Central memory CD8-positive, alpha-beta T cell (primary cell): ENCODE results near the gene PCK2.

Experiments
- ATAC-seq: fragments of 150-1000 bp; cut with Tn5 transposase; replicated peaks from 2 replicates; pipeline ENCODE4 v1.10.0; 2022; ENCODE audit warnings: mild to moderate bottlenecking, moderate FRiP score, moderate number of reproducible peaks; ENCODE audit not compliant: poor library complexity, severe bottlenecking; ENCODE audit errors: extremely low read depth
- DNase-seq, 2 donors: peaks; one replicate each; pipeline ENCODE4 v3.0.0; 2021; ENCODE audit warnings: low spot score in 2 of 2
- H3K27ac Mint-ChIP-seq: one replicate; pipeline ENCODE4 v1.8.0; 2022; ENCODE audit warnings: low read depth, mild to moderate bottlenecking, moderate library complexity, mixed read lengths
- H3K27me3 Mint-ChIP-seq: one replicate; pipeline ENCODE4 v1.8.0; 2022; ENCODE audit warnings: mixed read lengths
- H3K36me3 Mint-ChIP-seq: one replicate; pipeline ENCODE4 v1.8.0; 2022; ENCODE audit warnings: mild to moderate bottlenecking, moderate library complexity, mixed read lengths; ENCODE audit not compliant: insufficient read depth
- H3K4me1 Mint-ChIP-seq: one replicate; pipeline ENCODE4 v1.8.0; 2022; ENCODE audit warnings: mixed read lengths
- H3K4me3 Mint-ChIP-seq: one replicate; pipeline ENCODE4 v1.8.0; 2022; ENCODE audit warnings: mild to moderate bottlenecking, moderate library complexity, mixed read lengths
- H3K9me3 Mint-ChIP-seq: one replicate; pipeline ENCODE4 v1.8.0; 2022; ENCODE audit warnings: mixed read lengths

The PCK2 gene

DNA sequence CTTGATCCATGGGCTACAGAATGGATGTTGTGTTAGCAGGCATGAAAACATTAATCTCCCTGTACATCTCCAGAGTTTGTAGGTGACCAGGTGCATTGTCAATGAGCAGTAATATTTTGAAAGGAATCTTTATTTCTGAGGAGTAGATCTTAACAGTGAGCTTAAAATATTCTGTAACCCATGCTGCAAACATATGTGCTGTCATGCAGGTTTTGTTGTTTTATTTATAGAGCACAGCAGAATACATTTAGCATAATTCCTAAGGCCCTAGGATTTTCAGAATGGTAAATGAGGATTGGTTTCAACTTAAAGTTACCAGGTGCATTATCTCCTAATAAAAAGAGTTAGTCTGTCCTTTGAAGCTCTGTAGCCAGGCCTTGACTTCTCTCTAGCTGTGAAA lies 32.8 kb downstream of the PCK2 start:
- Mint-ChIP-seq H3K36me3 (peaks cover 17% of the 10 kb centered on the region), H3K9me3 (no peaks in the 10 kb centered on the region), H3K27ac (no peak overlapping the region), H3K27me3 (no peaks in the 10 kb centered on the region), H3K4me1 (peaks cover 3% of the 10 kb centered on the region), H3K4me3 (no peak overlapping the region)
- no peak for ATAC-seq
- no peak for DNase-seq

GRCh38 chr14:24127673-24128072 lies 33.6 kb downstream of the PCK2 start:
- DNase-seq (no peak), ATAC-seq (no peak)
- H3K4me1 Mint-ChIP-seq: peaks cover 11% of the 10 kb centered on the region

DNA sequence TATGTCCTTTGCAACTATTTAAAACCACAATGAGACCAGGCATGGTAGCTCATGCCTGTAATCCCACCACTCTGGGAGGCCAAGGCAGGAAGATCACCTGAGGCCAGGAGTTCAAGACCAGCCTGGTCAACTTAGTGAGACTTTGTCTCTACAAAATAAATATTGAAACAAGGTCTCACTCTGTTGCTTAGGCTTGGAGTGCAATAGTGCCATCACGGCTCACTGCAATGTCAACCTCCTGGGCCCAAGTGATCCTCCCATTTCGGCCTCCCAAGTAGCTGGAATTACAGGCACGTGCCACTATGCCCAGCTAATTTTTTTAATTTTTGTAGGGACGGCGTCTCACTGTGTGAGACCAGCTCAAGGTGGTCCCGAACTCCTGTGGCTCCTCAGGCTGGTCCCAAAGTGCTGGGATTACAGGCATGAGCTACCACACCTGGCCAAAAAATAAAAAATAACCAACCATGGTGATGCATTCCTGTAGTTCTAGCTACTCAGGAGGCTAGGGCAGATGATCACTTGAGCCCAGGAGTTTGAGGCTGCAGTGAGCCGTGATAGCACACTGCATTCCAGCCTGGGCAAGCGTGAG lies 35.4 kb downstream of the PCK2 start:
- Mint-ChIP-seq H3K36me3 (peaks cover 3% of the 10 kb centered on the region), H3K4me3 (no peak overlapping the region), H3K9me3 (no peaks in the 10 kb centered on the region), H3K4me1 (peaks cover 14% of the 10 kb centered on the region), H3K27ac (no peak overlapping the region), H3K27me3 (no peaks in the 10 kb centered on the region)
- DNase-seq: no peak
- ATAC-seq: no peak

More at GRCh38 chr14:24127673-24128072, 33.6 kb downstream of the PCK2 start:
- no peak overlapping the region for H3K27ac Mint-ChIP-seq
- no peak overlapping the region for H3K4me3 Mint-ChIP-seq
- no peaks in the 10 kb centered on the region for H3K27me3 Mint-ChIP-seq
- H3K9me3 Mint-ChIP-seq: no peaks in the 10 kb centered on the region
- peaks cover 10% of the 10 kb centered on the region for H3K36me3 Mint-ChIP-seq

GRCh38 chr14:24130380-24130716 lies 36.2 kb downstream of the PCK2 start, which contains the start of gene FITM1:
TSS of gene FITM1 (plus strand) at chr14:24130659. CDS start at chr14:24131564, 905 bp downstream.
- ATAC-seq (no peak), DNase-seq (no peak)
- H3K27ac Mint-ChIP-seq: no peak within 1 kb of the TSS
- H3K4me3 Mint-ChIP-seq: no peak within 1 kb of the TSS
- no peaks in the 10 kb centered on the region for H3K9me3 Mint-ChIP-seq
- H3K4me1 Mint-ChIP-seq: peaks cover 20% of the 10 kb centered on the region
- H3K36me3 Mint-ChIP-seq: peaks cover 3% of the 10 kb centered on the region
- H3K27me3 Mint-ChIP-seq: no peaks in the 10 kb centered on the region

GRCh38 chr14:24130717-24131548 lies 36.8 kb downstream of the PCK2 start:
- no peak overlapping the region for H3K4me3 Mint-ChIP-seq
- peaks cover 3% of the 10 kb centered on the region for H3K36me3 Mint-ChIP-seq
- DNase-seq: no peak
- no peaks in the 10 kb centered on the region for H3K27me3 Mint-ChIP-seq
- peaks cover 25% of the 10 kb centered on the region for H3K4me1 Mint-ChIP-seq
- H3K9me3 Mint-ChIP-seq: no peaks in the 10 kb centered on the region
- ATAC-seq: no peak
- H3K27ac Mint-ChIP-seq: no peak overlapping the region

DNA sequence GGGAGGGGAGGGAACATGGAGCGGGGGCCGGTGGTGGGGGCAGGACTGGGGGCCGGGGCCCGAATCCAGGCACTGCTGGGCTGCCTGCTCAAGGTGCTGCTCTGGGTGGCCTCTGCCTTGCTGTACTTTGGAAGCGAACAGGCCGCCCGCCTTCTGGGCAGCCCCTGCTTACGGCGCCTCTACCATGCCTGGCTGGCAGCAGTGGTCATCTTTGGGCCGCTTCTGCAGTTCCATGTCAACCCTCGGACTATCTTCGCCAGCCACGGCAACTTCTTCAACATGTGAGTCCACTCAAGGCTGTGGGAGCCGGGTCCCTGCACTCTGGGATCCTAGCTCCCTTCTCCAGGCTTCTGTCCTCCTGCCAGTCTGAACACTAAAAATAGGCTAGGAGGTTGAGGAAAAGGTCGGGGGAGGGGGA lies 37.4 kb downstream of the PCK2 start:
- no peak overlapping the region for H3K4me3 Mint-ChIP-seq
- no peak for ATAC-seq
- no peak for DNase-seq
- peaks cover 26% of the 10 kb centered on the region for H3K4me1 Mint-ChIP-seq
- no peaks in the 10 kb centered on the region for H3K9me3 Mint-ChIP-seq
- H3K36me3 Mint-ChIP-seq: peaks cover 3% of the 10 kb centered on the region
- H3K27me3 Mint-ChIP-seq: no peaks in the 10 kb centered on the region
- H3K27ac Mint-ChIP-seq: no peak overlapping the region

- Mint-ChIP-seq H3K27me3 (no peaks in the 10 kb centered on the region), H3K36me3 (peaks cover 9% of the 10 kb centered on the region), H3K4me1 (peaks cover 32% of the 10 kb centered on the region), H3K4me3 (peak overlapping the region; percentile 41), H3K27ac (no peak overlapping the region), H3K9me3 (no peaks in the 10 kb centered on the region)
- DNase-seq: no peak
- no peak for ATAC-seq
Measured at GRCh38 chr14:24132061-24132685, 38.1 kb downstream of the PCK2 start.

GRCh38 chr14:24132976-24133375 lies 38.9 kb downstream of the PCK2 start:
- Mint-ChIP-seq H3K36me3 (peaks cover 10% of the 10 kb centered on the region), H3K9me3 (no peaks in the 10 kb centered on the region), H3K4me1 (peaks cover 38% of the 10 kb centered on the region), H3K4me3 (no peak overlapping the region), H3K27ac (no peak overlapping the region), H3K27me3 (no peaks in the 10 kb centered on the region)
- ATAC-seq (no peak), DNase-seq (no peak)

DNA sequence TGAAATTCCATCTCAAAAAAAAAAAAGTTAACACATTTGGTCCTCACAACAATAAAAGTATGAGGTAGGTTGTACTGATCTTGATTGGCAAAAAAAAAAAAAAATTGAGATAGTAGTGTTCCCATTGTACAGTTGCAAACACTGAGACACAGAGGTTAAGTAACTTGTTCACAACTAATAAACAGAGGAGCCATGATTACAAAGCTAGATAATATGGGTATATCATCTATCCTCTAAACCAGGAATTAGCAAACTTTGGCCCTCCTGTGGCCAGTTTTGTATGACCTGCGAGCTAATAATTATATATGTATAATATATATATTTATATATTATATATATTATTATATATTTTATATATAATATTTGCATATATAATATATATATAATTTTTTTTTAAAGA lies 39.6 kb downstream of the PCK2 start:
- peaks cover 41% of the 10 kb centered on the region for H3K4me1 Mint-ChIP-seq
- no peaks in the 10 kb centered on the region for H3K27me3 Mint-ChIP-seq
- peaks cover 13% of the 10 kb centered on the region for H3K36me3 Mint-ChIP-seq
- H3K9me3 Mint-ChIP-seq: no peaks in the 10 kb centered on the region
- no peak for ATAC-seq
- DNase-seq: no peak
- no peak overlapping the region for H3K27ac Mint-ChIP-seq
- H3K4me3 Mint-ChIP-seq: no peak overlapping the region

- DNase-seq: no peak
- Mint-ChIP-seq H3K4me3 (peak overlapping the region; percentile 90), H3K4me1 (peaks cover 51% of the 10 kb centered on the region), H3K36me3 (peaks cover 12% of the 10 kb centered on the region), H3K27me3 (no peaks in the 10 kb centered on the region), H3K9me3 (no peaks in the 10 kb centered on the region), H3K27ac (peak overlapping the region; percentile 89)
- no peak for ATAC-seq
Measured at GRCh38 chr14:24135584-24135833, 41.4 kb downstream of the PCK2 start.

DNA sequence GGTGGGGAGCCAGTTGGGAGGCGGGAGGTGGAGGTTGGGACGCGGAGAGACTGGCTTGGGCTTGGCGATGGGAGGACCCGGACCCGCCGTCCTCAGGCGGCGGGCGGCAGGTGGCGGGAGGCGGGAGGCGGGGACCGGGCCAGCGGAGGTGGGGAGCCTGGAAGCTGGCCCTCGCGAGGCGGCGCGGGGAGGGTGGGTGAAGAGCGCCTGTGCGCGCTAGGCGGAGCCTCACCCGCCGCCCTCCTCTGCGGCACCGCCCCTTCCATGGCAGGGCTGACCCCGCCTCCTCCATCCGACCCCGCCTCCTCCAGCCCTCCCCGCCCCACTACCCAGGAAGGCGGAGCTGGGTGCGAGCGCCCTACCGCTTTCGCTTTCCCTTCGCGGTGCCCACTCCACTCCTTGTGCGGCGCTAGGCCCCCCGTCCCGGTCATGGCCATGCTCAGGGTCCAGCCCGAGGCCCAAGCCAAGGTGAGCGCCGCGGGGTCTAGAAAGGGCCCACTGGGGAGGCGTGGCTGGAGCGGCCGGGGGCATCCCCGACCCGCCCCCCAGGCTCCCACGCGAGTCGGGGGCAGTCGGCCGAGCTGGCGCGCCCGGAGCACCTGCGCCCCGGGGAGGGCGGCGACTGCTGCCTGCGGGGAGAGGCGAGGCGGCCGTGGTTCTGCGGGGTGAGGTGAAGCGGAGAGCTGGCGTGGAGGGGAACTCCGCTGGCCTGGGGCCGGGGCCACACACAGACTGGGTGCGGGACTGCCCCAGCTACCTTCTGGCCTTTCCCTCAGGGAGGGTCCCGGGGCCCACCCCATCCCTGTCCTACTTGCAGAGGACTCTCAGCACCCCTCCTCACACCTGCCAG lies 41.9 kb downstream of the PCK2 start, which contains the start of gene PSME1:
TSS of gene PSME1 (plus strand) at position 361 of the 850 bp plus-strand sequence. CDS start at position 430, 69 bp downstream.
- Mint-ChIP-seq H3K9me3 (no peaks in the 10 kb centered on the region), H3K4me1 (peaks cover 51% of the 10 kb centered on the region), H3K36me3 (peaks cover 12% of the 10 kb centered on the region), H3K27me3 (no peaks in the 10 kb centered on the region), H3K4me3 (peak within 1 kb of the TSS; percentile 90), H3K27ac (peak within 1 kb of the TSS; percentile 89)
- peak; percentile 93 for ATAC-seq
- DNase-seq: peak; percentile 92 to 93

- no peaks in the 10 kb centered on the region for H3K27me3 Mint-ChIP-seq
Measured at GRCh38 chr14:24136684-24137528, 42.8 kb downstream of the PCK2 start.

More at GRCh38 chr14:24136684-24137528, 42.8 kb downstream of the PCK2 start:
- H3K4me1 Mint-ChIP-seq: peaks cover 48% of the 10 kb centered on the region
- no peak for ATAC-seq
- no peaks in the 10 kb centered on the region for H3K9me3 Mint-ChIP-seq
- H3K36me3 Mint-ChIP-seq: peaks cover 15% of the 10 kb centered on the region
- DNase-seq: no peak
- peak overlapping the region; percentile 90 for H3K4me3 Mint-ChIP-seq
- peak overlapping the region; percentile 79 for H3K27ac Mint-ChIP-seq
